Measurements from ENCODE around the gene BAHCC1. TPM values are rescaled to one million over a fixed set of nuclear protein-coding genes. Genes with fewer than 3 reads are reported as not detected.

The BAHCC1 gene
- total RNA-seq, 1 donor: 2.0 TPM

DNA sequence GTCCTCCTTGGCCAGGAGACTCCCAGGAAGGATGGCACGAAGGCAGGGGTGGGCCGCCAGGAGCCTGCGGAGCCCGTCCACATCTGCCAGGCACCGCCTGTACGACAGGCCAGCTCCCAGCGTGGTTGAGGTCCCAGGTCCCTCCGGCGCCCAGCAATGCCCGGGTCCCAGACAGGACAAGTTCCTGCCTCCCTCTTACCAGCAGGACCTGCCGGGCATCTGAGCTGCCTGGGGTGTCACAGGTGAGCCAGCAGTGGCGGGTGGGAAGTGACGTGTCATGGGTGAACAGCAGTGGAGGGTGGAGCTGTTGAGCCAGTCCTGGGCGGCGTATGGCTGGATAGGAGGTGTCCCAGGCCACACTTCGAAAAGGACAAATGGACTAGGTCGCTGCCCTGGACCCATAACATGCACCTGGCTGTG, 15.7 kb upstream of the BAHCC1 start:
- Histone ChIP-seq H3K4me3 (ENCODE audit: low read length) (no peak overlapping the region), H3K9me3 (ENCODE audit: low read depth, low read length) (no peaks in the 10 kb centered on the region), H3K4me1 (ENCODE audit: insufficient read depth, low read length) (no peaks in the 10 kb centered on the region), H3K27me3 (ENCODE audit: insufficient read depth, low read length) (no peaks in the 10 kb centered on the region)

DNA sequence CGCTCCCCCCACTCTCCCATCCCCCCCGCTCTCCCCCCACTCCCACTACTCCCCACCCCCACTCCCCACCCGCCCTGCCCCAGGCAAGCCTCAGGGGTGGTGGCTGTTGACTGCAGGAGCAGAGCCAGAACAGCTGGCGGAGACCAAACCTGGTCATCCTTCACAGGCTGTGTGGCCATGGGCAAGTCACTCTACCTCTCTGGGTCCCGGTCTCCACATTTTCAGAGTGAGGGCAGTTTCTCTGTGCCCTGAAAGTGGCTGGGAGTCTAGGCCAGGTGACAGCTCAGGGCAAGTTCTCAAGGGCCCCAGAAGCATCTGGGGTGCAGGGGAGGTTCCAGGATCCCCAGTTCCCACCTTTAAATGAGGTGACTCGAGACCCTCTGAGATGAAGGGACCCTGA, 15.1 kb upstream of the BAHCC1 start:
- Histone ChIP-seq H3K27me3 (ENCODE audit: insufficient read depth, low read length) (peaks cover 3% of the 10 kb centered on the region), H3K9me3 (ENCODE audit: low read depth, low read length) (no peaks in the 10 kb centered on the region), H3K4me3 (ENCODE audit: low read length) (no peak overlapping the region)

DNA sequence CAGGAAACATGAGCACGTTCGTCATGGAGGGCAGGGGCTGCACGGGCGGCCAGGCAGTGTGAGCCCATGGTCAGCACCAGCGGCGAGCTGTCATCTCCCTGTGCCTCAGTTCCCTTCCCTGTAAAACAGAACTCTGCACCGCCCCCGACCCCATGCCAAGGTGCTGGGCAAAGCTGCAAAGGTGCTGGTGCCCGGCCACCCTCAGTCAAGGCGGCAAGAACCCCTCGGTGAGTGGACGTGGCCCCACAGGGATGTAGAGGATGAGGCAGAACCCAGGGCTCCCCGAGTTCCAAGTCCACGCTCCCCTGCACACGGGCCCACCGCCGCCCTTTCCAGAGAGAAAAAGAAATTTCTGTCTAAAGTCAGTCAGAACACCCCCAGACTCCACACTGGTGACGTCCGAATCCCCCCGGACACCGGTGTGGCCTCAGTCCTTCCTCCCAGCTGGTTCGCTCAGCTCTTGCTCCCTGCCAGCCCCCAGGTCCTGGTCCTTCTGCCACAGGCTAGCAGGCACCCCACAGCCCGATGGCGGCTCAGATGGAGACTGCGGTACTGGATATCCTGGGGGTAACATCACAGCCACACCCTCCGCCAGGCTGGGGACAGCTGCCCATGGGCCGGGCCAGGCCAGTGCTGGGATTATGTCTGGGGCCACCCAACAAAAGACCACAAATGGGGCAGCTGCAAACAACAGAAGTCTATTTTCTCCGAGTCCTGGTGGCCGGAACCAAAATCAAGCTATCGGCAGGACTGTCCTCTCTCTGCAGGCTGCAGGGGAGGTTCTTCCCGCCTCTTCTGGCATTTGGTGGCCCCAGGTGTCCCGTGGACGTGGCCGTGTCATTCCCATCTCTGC, 14.4 kb upstream of the BAHCC1 start:
- peaks cover 11% of the 10 kb centered on the region for H3K27me3 ChIP-seq (ENCODE audit: insufficient read depth, low read length)
- H3K4me3 ChIP-seq (ENCODE audit: low read length): no peak overlapping the region
- H3K9me3 ChIP-seq (ENCODE audit: low read depth, low read length): no peaks in the 10 kb centered on the region
- H3K4me1 ChIP-seq (ENCODE audit: insufficient read depth, low read length): no peaks in the 10 kb centered on the region

More for the DNA sequence above, 15.1 kb upstream of the BAHCC1 start:
- no peaks in the 10 kb centered on the region for H3K4me1 ChIP-seq (ENCODE audit: insufficient read depth, low read length)

DNA sequence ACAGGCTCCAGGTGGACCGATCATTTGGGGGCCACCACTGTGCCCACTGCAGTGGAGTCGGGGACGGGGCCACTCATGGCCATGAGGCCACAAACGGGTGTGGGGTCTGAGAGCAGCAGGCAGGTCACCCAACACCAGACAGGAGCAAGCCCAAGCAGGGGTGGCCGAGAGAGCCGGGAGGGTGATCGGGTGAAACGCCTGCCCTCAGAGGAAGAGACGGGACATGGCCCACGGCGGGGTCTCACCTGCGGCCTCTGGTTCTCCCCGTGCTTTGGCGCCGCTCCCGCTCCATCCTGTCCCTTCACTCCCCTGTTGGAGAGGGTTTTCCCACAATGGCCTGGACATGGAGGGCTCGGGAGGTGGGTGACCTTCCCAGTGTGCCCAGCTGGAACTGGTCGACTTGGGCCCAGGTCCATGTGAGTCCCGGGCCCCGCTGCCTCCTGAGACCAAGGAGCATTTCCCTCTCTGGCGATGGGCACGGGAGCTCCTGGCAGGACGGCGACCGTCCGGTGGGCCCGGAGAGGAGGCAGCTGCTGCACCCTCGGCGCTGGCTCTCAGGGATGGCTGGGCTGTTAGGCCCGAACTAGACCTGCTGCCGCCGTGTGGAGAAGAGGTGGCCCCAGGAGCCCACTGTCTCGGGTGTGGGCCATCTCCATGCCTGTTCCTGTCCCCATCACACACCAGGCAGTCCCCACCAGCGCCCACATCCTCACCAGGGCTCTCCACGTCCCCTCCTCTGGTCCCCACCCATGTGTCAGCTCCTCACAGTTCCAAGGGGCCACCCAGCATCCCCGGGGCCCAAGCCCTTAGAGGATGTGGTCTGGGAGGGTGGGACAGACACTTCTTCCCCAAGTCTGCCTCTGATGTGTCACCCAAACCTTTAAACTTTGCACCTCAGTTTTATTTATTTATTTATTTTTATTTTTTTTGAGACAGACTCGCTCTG, 13.4 kb upstream of the BAHCC1 start:
- peaks cover 16% of the 10 kb centered on the region for H3K27me3 ChIP-seq (ENCODE audit: insufficient read depth, low read length)
- no peak overlapping the region for H3K4me3 ChIP-seq (ENCODE audit: low read length)
- H3K9me3 ChIP-seq (ENCODE audit: low read depth, low read length): no peaks in the 10 kb centered on the region
- peaks cover 7% of the 10 kb centered on the region for H3K4me1 ChIP-seq (ENCODE audit: insufficient read depth, low read length)

DNA sequence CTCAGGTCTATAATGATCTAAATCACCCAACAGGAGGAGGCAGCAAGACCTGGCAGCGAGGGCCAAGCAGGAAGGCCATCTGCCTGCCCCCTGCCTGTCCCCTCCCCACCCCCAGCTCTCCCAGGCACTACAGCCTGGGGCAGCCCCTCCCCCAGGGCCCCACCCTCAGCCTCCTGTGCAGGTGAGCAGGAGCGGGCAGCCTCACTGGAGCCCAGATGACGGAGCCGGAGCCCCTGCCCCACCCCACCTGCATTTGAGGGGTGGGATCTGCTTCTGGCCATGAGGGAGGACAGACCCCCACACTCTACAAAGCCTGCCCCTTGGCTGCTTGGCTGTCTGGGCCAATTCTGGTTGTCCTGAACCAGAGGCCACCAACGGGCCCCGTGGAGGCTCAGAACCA, 12.4 kb upstream of the BAHCC1 start:
- H3K4me3 ChIP-seq (ENCODE audit: low read length): no peak overlapping the region
- H3K27me3 ChIP-seq (ENCODE audit: insufficient read depth, low read length): peaks cover 19% of the 10 kb centered on the region
- H3K9me3 ChIP-seq (ENCODE audit: low read depth, low read length): no peaks in the 10 kb centered on the region
- H3K4me1 ChIP-seq (ENCODE audit: insufficient read depth, low read length): peaks cover 17% of the 10 kb centered on the region

DNA sequence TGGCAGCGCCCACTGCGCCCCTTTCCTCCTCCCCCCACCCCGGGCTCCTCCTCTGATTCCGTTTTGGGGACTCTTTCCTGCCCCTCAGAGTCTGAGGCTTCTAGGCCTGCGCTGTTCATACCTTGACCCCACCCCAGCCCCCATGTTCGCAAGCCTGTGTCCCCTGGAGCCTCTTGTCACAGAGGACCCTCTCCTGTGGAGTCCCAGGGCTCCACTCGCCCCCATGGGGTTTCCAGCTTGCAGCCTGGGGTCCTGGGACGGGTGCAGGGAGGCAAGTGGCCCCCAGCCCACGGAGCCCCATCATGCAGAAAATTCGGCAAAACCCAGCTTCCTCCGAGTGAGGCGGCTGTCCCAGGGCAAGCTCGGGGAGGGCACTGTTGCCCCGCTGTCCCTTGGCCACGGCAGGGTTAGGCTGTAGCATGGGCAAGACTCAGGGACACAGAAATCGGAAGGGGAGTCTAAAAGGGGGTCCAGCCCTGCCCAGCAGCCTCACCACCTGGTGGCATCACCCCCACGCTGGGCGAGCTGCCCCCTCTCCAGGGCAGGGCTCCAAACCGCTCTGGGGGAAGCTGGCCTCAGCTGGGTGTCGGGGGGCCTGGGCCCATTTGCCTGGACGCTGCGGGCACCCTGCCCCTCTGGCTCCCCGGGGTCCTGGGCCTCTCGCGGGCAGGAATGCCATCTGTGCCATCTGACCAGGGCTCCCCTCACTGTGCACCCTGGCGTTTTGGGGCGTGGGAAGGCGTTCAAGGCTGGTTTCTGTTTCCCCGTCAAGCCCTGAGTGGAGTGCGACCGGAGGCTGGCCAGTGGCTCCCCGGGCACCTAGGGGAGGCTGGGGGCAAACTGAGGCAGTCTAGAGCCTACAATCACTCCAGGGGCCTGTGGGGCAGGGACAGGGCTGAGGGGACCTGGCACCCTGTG, 11.5 kb upstream of the BAHCC1 start:
- Histone ChIP-seq H3K9me3 (ENCODE audit: low read depth, low read length) (no peaks in the 10 kb centered on the region), H3K4me3 (ENCODE audit: low read length) (no peak overlapping the region), H3K27me3 (ENCODE audit: insufficient read depth, low read length) (peaks cover 23% of the 10 kb centered on the region), H3K4me1 (ENCODE audit: insufficient read depth, low read length) (peaks cover 18% of the 10 kb centered on the region)

DNA sequence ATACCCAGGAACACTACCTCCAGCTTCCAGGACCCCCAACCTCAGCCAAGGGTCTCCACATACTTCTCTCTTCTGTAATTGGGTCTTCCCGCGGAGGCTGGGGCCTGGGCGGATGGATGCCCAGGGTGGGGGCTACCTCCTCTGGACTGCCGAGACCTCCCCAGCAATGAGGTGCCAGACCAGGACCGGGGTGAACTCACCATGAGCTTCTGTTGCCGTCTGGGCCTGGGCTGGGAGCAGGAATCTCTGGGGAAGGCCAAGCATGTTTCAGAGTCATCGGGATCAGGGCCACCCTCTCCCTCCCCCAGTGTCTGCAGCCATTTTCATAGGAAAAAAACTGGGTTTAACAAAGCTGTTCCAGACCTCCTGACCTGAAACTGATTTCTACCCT, 10.3 kb upstream of the BAHCC1 start:
- H3K27me3 ChIP-seq (ENCODE audit: insufficient read depth, low read length): peaks cover 23% of the 10 kb centered on the region
- H3K4me3 ChIP-seq (ENCODE audit: low read length): no peak overlapping the region
- H3K9me3 ChIP-seq (ENCODE audit: low read depth, low read length): no peaks in the 10 kb centered on the region
- H3K4me1 ChIP-seq (ENCODE audit: insufficient read depth, low read length): peaks cover 18% of the 10 kb centered on the region

DNA sequence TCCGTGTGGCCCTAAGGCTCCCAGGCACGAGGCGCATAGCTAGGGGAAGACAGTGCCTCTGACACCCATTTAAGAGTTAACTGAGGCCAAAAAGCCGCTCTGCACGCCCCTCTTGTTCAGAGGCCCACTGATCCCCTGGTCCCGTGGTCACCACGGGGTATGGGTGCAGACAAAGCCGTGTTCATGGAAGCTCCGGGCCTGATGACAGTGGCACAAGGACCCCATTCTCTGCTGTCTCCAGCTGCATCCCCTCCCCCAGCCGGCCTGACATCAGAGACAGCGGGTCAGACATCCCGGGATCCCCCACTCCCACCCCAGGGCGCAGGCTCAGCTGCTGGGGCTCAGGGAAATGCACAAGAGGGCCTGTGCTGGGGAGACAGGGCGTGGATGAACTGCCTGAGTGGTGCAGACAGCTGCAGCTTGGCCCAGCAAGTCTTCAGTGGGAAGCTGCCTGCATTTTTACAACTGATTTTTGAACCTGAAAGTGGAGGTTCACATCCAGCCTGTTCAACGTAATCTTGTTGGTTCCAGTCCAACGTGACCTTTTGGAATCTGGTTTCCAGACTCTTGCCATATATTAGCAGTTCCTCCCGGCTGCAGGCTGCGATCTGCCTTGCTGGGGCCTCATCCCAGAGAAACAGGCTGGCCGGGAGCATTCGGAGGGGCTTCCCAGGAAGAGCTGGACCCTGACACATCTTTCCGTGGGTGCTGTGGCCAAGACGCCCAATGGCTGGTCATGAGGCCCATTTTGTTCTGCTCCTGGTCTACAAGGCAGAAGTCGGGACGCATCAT, 9.7 kb upstream of the BAHCC1 start:
- H3K4me1 ChIP-seq (ENCODE audit: insufficient read depth, low read length): peaks cover 18% of the 10 kb centered on the region
- H3K4me3 ChIP-seq (ENCODE audit: low read length): no peak overlapping the region
- peaks cover 23% of the 10 kb centered on the region for H3K27me3 ChIP-seq (ENCODE audit: insufficient read depth, low read length)
- H3K9me3 ChIP-seq (ENCODE audit: low read depth, low read length): no peaks in the 10 kb centered on the region

DNA sequence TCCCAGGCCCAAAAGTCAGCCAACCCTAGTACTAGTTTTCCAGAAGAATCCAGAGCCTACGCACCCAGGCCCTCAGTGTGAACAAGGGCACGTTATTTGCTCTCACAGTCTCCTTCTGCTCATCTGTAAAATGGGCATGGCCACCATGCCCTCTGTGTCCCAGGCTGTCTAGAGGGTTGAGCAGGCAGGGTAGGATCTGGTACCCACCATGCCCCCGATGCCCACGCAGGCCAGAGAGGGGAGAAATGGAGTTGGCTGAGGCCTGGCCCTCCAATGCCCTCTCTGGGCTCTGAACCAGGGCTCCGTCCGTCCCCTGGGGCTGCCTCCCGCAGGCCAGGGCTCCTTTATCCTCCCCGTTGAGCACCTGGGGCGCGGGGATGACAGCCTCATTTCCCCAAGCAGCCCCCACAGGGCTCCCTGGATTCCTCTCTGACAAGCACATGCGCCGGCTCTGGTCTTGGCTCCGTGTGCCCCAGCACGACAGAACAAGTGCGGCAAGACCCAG, 9.1 kb upstream of the BAHCC1 start:
- peaks cover 18% of the 10 kb centered on the region for H3K4me1 ChIP-seq (ENCODE audit: insufficient read depth, low read length)
- H3K9me3 ChIP-seq (ENCODE audit: low read depth, low read length): no peaks in the 10 kb centered on the region
- no peak overlapping the region for H3K4me3 ChIP-seq (ENCODE audit: low read length)
- peaks cover 23% of the 10 kb centered on the region for H3K27me3 ChIP-seq (ENCODE audit: insufficient read depth, low read length)

DNA sequence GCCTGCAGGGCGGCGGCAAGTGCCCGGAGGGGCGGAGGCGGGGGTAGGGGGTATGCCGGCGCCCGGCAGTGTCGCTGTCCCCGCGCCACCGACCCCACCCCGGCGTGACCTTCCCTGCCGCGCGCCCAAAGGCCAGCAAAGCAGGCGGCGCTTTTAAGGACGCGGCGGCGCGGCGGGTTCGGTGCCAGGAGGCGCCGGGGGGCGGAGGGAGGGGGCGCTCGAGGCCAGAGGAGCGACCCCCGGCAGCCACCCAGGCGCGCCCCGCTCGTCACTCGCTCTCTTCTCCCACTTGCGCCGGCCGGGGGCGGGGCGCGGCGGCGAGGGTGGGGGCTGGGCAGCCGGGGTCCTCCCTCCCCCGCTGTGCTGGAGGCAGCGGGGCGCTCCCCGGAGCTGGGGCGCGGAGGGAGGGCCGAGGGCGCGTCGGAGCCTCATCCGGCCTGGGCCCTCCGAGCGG, 8.6 kb upstream of the BAHCC1 start:
- Histone ChIP-seq H3K4me1 (ENCODE audit: insufficient read depth, low read length) (peaks cover 18% of the 10 kb centered on the region), H3K4me3 (ENCODE audit: low read length) (peak overlapping the region; percentile 44), H3K9me3 (ENCODE audit: low read depth, low read length) (no peaks in the 10 kb centered on the region), H3K27me3 (ENCODE audit: insufficient read depth, low read length) (peaks cover 23% of the 10 kb centered on the region)

DNA sequence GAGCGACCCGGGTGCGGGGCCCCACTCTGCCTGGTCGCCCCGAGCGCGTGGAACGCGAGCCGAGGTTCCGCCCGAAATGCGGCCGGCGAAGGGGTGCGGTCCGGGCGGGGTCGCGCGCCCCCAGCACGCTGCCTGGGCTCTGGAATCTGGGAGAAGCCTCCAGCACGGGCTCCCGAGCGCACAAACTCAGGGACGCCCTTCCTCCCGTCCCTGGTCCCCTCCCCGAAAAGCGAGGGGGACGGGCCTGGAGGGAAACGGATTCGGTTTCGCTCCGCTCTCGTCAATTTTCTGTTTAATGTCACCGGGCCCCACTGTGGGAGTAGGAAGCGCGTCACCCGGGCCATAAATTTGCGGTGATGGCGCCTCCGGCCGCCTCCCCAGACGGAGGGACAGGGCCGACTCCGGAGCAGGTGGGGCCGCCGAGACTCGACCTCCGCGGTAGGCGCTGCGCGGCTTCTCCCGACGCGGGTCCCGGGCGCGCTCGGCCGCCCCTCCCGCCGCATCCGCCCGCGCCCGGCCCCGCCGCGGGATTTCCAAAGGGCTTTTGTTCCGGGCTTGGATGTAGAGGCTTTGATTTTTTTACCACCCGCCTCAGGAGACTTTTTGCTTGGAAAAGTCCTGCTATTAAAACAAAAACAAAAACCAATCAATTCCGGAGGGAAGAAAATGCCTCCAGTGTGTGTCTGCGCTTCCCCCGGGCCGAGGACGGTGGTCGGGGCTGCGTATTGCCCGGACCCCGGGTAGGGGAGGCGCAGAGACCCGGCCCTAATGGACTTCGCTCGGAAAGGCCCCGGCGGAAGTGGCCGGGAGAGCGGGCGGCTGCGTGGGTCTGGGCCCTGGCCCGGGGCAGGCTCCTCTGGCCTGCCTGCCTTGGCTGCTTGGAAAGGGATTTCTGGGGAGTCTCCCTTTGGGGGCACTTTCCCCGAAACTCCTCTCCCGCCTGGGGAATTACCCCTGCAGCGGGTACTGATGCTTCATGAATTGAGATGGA, 7.9 kb upstream of the BAHCC1 start:
- Histone ChIP-seq H3K4me3 (ENCODE audit: low read length) (peak overlapping the region; percentile 44), H3K4me1 (ENCODE audit: insufficient read depth, low read length) (peaks cover 26% of the 10 kb centered on the region), H3K27me3 (ENCODE audit: insufficient read depth, low read length) (peaks cover 27% of the 10 kb centered on the region), H3K9me3 (ENCODE audit: low read depth, low read length) (no peaks in the 10 kb centered on the region)

DNA sequence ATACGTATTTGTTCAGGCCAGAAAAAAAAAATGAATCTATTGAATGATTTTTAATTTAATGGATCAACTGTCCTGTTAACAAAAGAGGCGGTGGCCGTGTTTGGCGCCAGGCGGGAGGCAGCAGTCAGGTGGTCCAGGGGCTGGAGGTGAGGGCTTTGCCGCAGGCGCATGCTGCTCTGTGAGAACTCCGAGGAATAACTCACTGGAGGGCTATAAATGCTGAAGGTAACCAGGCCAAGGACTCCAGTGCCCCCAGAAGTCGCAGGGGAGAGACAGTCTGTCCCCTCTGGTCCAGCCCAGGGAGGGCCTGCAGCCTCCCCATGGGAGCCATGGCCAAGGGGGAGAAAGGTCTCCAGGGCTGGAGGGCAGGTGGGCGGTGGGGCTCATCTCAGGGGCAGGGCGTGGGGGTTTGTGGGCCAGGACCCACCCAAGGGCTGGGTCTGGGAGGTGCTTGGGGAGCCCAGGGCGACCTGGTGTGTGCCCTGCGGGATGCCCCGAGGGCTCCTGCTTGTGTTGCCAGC, 7.1 kb upstream of the BAHCC1 start:
- peaks cover 34% of the 10 kb centered on the region for H3K27me3 ChIP-seq (ENCODE audit: insufficient read depth, low read length)
- no peak overlapping the region for H3K4me3 ChIP-seq (ENCODE audit: low read length)
- H3K4me1 ChIP-seq (ENCODE audit: insufficient read depth, low read length): peaks cover 33% of the 10 kb centered on the region
- no peaks in the 10 kb centered on the region for H3K9me3 ChIP-seq (ENCODE audit: low read depth, low read length)

Data from mononuclear cell (primary cell).